HepG2 (cell line): Measurements from ENCODE around the gene PDZD2.

ENCODE experiments used
- JUND ChIP-seq: sonication (generic); formaldehyde crosslinking; IDR thresholded peaks from 2 replicates; pipeline ENCODE4 v1.8.0; 2022; ENCODE audit warnings: mild to moderate bottlenecking, missing genetic modification reagents
- TFDP1 ChIP-seq: IDR thresholded peaks from 2 replicates; pipeline ENCODE4 v1.6.1; 2016; ENCODE audit warnings: missing compliant biosample characterization, missing genetic modification reagents, borderline replicate concordance

DNA sequence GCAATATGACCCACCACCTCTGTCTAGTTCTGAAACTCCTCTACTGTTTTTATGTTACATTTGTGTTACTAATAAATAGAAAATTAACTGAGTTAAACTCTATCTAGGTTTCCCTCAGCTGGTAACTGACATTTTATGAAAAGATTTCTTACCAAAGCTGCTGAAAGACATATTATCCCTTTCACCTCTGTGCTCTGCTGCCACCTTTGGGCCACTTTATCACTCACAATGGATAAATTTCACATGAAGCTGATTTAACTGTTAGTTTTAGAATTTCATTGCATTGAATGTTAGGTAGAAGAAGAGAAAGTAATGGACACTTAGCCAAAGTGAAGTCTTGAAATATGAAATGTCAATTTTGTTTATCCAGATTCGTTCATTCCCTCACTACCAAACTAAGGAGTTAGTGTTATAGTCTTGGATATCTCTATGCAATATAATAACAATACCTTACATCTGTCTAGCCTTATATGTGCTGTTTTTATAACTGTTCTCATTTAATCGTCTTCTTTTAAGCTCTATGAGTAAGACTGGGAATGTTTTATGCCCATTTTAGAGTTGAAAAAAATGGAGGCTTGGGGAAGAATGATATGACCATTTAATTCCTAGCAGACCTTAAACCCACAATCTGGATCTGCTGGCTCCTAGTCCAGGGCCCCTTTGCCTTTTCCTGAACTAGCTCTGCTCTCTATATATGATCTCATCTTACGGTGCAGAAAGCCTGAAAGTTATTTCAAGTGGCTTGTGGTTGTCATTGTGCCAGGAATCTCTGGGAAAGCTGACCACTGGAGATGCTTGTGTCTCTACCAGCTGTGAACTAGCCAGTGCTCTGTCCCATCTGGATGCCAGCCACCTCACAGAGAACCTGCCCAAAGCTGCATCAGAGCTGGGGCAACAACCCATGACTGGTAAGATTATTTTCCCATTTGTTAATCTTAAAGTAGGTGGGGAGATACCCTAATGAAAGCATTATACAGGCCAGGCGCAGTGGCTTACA, 438.1 kb downstream of the PDZD2 start:
- TF ChIP-seq JUND (CRISPR knock-in tag) (no peak), TFDP1 (CRISPR knock-in tag) (no peak)
